HG02938 (cell line): ENCODE data around the gene GRK5.
A peak's percentile ranks its signal among the peaks of the same experiment; 100 is the strongest.
"Not testable (repeated sequence)": the region's sequence is repeated elsewhere in the genome, so short reads cannot be mapped to it uniquely, and the experiment has no call there.

Experiments
- ATAC-seq: cut with Tn5 transposase; IDR thresholded peaks from one replicate; pipeline ENCODE4 v1.9.1; 2021; ENCODE audit warnings: mild to moderate bottlenecking, moderate library complexity; ENCODE audit not compliant: unreplicated experiment

The GRK5 gene

GRCh38 chr10:119431034-119431772 is 223.8 kb downstream of the GRK5 start:
- ATAC-seq = no peak

GRCh38 chr10:119431773-119432135 is 224.4 kb downstream of the GRK5 start:
- no peak for ATAC-seq

DNA sequence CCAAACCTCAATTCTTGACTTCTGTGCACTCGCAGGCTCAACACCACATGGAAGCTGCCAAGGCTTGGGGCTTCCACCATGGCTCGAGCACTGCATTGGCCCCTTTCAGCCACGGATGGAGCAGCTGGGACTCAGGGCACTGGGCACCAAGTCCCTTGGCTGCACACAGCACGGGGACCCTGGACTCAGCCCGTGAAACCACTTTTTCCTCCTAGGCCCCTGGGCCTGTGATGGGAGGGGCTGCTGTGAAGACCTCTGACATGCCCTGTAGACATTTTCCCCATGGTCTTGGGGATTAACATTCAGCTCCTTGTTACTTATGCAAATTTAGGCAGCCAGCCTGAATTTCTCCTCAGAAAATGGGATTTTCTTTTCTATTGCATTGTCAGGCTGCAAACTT is 227.6 kb downstream of the GRK5 start:
- not testable (repeated sequence) for ATAC-seq

DNA sequence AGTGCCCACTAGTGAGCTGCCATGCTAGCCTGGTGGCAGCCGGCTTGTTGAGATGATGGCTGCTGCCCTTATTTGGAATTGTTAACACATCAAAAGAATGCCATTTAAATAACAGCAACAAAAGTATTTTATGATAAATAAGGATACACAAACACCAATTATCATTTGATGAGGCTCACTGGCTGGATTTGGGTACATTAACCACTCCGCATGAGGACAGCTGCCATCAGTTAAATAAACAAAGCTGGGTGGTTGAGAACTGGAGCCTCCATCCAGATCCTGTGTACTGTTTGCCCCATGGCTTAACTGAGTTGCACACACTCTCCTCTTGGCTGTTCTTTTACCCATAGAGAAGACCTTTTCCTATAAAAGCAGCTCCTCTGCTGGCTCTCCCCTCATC is 231.3 kb downstream of the GRK5 start:
- ATAC-seq = no peak

GRCh38 chr10:119439922-119440321 is 232.6 kb downstream of the GRK5 start:
- no peak for ATAC-seq

GRCh38 chr10:119441151-119441821 is 233.9 kb downstream of the GRK5 start:
- ATAC-seq = no peak

DNA sequence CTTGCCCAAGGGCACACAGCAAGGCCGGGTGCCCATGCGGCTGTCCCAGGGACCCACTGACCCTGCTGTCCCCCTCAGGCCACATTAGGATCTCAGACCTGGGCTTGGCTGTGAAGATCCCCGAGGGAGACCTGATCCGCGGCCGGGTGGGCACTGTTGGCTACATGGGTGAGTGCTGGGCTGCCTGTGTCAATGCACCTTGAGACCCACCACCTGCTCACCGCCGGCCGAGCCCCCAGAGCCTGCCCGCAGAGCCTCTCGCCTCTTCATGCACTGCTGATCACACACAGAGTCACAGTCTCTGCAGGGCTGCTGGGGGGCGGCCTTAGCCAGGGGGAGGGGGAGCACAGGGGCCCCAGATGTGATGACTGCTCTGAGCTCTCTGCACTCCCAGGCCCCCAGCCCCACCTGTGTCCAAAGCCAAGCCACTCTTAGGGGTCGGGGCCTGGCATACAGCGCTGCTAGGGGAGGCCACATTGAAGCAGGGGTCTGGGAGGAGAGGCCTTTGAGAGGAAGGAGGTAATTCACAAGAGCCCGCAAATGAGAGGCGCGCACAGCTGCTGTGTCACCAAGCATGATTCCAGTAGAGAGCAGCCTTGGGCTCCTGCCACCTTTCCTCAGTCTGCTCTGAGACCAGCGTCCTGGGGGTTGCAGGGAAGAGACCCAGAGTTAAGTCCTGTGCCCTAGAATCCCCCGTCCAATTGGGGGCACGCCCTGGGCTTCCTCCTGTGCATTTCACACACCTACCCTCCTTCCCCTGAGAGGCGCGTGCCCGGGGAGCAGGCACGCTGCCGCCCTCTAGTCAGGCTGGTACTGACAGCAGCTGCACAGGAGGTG is 234.8 kb downstream of the GRK5 start:
- no peak for ATAC-seq

DNA sequence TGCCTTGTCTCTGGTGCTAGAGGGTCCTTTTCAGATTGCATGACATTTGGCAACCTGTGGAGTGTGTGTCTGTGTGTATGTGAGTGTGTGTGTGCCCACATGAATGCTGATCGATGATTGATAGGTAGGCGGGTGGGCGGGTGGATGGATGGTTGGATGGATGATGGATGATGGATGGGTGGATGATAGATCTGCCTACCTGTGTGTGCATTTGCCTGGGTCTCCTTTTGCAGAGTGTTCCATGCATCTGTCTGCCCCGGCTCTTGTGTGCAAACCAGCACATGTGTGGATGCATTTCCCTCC is 235.3 kb downstream of the GRK5 start:
- no peak for ATAC-seq

DNA sequence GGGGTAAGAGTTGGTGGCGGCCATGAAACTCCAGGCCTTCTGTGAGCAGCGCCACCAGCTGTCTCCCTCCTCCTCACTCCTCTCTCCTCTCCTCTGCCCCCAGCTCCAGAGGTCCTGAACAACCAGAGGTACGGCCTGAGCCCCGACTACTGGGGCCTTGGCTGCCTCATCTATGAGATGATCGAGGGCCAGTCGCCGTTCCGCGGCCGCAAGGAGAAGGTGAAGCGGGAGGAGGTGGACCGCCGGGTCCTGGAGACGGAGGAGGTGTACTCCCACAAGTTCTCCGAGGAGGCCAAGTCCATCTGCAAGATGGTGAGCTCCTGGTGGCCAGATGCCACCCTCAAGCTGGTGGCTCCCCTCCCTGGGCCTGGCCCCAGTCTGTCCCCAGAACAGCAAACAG is 236.1 kb downstream of the GRK5 start:
- no peak for ATAC-seq

DNA sequence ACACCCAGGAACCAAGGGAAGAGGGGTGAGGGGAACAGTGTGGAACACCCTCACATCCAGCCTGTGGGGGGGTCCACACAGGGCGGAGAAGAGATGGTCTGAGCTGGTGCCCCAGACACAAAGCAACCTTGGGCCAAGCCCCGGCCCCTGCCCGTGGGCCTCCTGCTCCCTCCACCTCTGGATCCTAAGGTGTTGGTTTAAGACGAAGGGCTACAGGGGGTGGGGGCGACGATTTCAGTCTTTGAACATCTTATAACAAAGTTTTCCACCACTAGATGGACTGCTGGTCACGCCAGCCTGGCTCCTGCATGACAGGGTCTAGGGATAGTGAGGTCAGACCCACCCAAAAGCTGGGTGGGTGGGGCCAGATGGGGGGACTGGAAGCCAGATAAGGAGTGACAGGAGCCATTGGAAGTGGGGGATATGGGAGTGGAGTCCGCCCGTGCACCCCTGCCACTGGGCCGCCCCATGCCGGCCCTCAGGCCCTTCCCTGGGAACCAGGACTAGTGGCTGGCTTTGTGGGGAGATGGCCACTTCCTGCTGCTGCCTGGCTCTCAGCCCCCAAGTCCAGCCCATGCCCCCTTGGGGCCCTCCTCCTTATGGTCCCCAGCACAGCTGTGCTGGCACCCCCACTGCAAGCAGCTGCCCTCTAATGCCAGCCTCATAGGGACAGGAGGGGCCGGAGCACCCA is 236.7 kb downstream of the GRK5 start:
- ATAC-seq = no peak

DNA sequence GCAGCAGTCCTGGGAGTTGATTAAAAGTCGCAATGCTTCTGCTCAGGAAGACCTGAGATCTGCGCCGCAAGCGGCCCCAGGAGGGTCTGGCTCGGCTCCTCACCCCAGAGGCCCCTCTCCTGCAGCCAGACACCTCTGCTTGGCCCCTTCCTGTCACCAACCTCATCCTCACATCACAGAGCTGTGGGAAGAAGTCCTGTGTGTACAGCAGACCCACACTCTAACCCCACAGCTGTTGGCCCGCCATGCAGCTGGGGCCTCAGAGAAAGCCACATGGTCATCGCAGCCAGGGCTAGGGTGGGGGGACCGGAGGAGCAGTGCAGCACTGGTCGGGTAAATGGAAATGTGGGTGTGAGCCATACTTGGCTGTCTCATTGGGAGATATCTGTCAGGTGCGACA is 237.5 kb downstream of the GRK5 start:
- ATAC-seq = no peak

DNA sequence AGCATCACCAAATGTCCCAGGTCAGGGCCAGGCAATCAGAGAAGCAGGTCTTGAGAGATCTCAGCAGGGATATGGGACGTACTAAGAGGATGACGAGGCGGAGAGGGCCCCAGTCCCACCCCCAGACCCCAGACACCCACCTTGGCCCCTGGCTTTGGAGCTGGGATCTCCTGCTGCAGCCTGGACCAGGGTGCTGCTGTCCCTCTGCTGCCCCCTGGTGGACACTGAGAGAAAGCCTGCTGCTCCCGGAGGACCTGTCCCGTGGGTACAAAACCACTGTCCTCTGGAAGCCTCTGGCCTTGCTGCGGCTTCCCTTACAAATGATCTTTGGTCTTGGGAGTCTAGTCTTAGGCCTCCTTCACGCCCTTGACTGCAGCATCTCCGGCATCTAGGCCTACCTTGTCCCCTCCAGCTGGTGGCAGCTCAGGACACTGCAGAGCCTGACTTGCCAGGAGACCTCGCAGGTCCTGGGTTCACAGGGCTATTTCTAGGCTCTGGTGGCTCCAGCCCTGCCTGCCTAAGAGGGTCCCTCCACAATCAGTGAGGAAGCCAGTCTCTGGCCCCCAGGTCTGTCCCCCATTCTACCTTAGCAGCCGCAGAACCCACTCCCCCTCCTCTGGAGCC is 238.1 kb downstream of the GRK5 start:
- ATAC-seq = peak; percentile 49

- no peak for ATAC-seq
Observed at GRCh38 chr10:119445935-119446317, 238.6 kb downstream of the GRK5 start.

DNA sequence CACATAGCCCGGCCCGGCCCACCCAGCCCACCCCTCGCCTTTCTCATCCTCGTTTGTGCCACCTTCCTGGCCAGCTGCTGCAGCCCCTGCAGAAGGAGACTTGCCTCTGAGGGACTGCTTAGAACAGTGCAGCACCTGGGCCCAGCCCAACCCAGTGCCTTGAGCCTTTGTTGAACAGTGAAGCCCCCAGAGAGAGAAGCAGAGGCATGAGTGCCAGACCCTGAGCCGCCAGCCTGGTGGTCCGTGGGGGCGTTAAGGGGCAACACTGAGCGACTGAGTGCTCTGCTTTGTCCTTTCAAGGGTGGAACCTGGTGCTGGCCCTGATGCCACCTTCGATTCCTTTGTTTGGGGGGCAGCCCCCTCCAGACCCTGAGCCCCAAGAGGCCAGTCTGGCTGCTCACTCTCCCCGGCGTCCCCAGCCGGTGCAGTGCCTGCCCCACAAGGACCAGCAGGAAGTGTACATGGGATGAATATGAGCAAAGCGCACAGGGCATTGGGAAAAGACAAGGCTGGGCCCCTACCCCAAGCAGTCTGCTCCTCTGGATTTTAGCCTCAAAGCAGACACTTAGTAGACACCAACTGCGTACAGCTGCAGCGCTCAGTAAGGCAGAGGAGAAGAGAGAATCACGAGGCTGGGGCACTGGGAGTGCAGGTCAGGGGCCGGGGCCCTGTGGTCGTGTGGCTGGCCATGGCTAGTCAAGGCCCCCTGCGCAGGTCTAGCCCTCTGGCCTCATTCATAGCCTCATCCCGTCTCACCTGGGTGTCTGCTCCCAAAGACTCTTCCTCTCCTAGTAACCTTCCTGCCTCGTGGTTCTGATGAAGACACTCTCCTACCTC is 239.3 kb downstream of the GRK5 start:
- ATAC-seq = no peak

GRCh38 chr10:119447421-119447820 is 240.1 kb downstream of the GRK5 start:
- no peak for ATAC-seq

DNA sequence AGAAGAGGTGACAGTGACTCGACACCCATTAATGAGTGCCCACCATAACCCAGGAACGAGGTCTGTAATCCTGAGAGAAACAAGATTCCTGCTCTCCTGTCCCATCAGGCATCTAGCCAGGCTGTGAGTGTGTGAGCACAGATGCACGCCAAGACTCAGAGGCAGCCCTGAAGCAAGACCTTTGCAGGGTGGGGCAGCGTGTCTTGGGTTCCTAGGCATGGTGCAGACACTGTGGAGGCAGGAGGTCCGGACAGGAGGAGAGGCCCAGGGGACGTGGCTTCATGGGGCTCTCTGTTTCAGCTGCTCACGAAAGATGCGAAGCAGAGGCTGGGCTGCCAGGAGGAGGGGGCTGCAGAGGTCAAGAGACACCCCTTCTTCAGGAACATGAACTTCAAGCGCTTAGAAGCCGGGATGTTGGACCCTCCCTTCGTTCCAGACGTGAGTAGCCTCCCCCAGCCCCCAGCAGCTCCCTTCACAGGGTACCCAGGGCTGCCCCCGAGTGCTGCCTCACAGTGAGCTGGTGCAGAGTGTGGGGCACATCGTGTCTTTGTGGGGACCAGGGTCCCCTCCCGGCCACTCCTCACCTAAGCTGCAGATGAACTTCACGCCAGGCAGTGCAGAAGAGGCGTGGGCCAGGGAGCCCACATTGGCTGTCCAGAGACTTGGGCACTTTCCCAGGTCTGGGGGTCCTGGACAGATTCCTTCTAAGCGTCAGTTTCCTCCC is 240.6 kb downstream of the GRK5 start:
- no peak for ATAC-seq

GRCh38 chr10:119448628-119449584 is 241.5 kb downstream of the GRK5 start:
- no peak for ATAC-seq

DNA sequence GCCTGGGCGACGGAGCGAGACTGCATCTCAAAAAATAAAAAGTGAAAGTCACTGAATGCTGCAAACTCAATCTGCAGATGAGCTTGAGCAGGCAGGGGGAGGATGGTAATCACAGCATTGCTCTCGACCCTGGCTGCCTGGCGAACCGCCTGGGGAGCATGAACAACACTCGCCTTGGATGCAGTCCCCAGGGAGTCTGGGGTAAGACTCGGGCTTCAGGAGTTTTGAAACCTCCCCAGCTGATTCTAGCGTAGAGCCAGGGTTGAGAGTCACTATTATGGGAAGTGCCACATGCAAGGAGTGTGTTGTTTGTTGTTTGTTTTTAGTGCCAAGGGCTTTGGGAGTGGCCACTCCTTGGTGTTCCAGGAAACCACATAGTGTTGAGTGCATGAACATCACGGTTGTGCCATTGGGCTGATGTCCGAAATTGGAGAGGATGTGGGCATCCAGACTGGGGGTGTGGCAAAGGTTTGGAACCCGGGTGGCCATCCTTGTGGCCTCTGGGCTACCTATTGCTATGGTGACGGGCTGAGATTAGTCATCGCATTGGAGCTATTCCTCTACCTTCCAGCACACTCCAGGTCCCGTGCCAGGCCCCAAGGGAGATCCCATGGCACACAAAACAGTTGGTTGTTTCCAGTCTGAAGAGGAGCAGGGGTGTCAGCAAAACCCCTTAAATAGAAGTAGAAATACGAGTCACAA is 242.5 kb downstream of the GRK5 start:
- no peak for ATAC-seq
